IMR-90 (cell line): ENCODE data around the gene ITGB1BP1. TPM values are rescaled to one million over a fixed set of nuclear protein-coding genes. Genes with fewer than 3 reads are reported as not detected.
A peak's percentile ranks its signal among the peaks of the same experiment; 100 is the strongest.

ENCODE experiments used
- ATAC-seq: fragments of 200-7000 bp; cut with Tn5 transposase; 2 replicates; pipeline ENCODE4 v1.9.1; 2020; ENCODE audit warnings: low read depth, mild to moderate bottlenecking, moderate library complexity
- Bru-seq: library from RNA; stranded (reverse); fragments of 400-500 nt; gene quantifications from one replicate; lab custom pipeline; 2021; lab: Mats Ljungman, UMichigan
- BruChase-seq, 2 experiments: library from RNA; stranded (reverse); fragments of 400-500 nt; gene quantifications; one replicate each; lab custom pipeline; 2021; lab: Mats Ljungman, UMichigan
- BruUV-seq: library from RNA; stranded (reverse); fragments of 400-500 nt; replicated peaks from 2 replicates; lab custom pipeline; 2021; lab: Mats Ljungman, UMichigan
- CTCF ChIA-PET: fragments of 300-600 bp; formaldehyde crosslinking; extraction: SDS; loops from one replicate; lab custom pipeline; 2021; ENCODE audit warnings: antibody characterized with exemption; lab: Yijun Ruan, JAX
- POLR2A ChIA-PET: fragments of 300-600 bp; sonication (Branson Sonifier 250); formaldehyde crosslinking; loops from one replicate; lab custom pipeline; 2022; ENCODE audit warnings: antibody characterized with exemption; ENCODE audit not compliant: unreplicated experiment; lab: Charles Lee
- DNase-seq: peaks from one replicate; pipeline ENCODE4 v3.0.0; 2013
- H2AFZ ChIP-seq: replicated peaks from 2 replicates; pipeline ENCODE3; 2013; ENCODE audit warnings: low read length, mild to moderate bottlenecking; ENCODE audit not compliant: poor library complexity
- H2AK5ac ChIP-seq: 2 replicates; pipeline ENCODE4 v1.6.1; 2013; ENCODE audit warnings: low read depth, low read length, inconsistent platforms
- H2AK9ac ChIP-seq: replicated peaks from 2 replicates; pipeline ENCODE3; 2013; ENCODE audit warnings: mild to moderate bottlenecking, low read depth, low read length, moderate library complexity; ENCODE audit not compliant: poor library complexity
- H2BK120ac ChIP-seq: 2 replicates; pipeline ENCODE4 v1.6.1; 2013; ENCODE audit warnings: low read depth, low read length, inconsistent platforms
- H2BK15ac ChIP-seq: 3 replicates; pipeline ENCODE4 v1.6.1; 2013; ENCODE audit warnings: low read depth, low read length, inconsistent platforms
- H2BK20ac ChIP-seq: 2 replicates; pipeline ENCODE4 v1.6.1; 2013; ENCODE audit warnings: low read depth, mild to moderate bottlenecking, inconsistent platforms, low read length, moderate library complexity
- H2BK5ac ChIP-seq: 2 replicates; pipeline ENCODE4 v1.6.1; 2013; ENCODE audit warnings: mild to moderate bottlenecking, low read depth, low read length, inconsistent platforms; ENCODE audit not compliant: poor library complexity, severe bottlenecking
- H3K14ac ChIP-seq: replicated peaks from 2 replicates; pipeline ENCODE4 v1.6.1; 2013; ENCODE audit warnings: low read depth, low read length, inconsistent platforms
- H3K18ac ChIP-seq: 2 replicates; pipeline ENCODE4 v1.6.1; 2013; ENCODE audit warnings: low read depth, low read length, control low read depth
- H3K23ac ChIP-seq: 2 replicates; pipeline ENCODE4 v1.6.1; 2013; ENCODE audit warnings: low read depth, low read length, inconsistent platforms
- H3K27ac ChIP-seq: 2 replicates; pipeline ENCODE4 v1.5.1; 2013; ENCODE audit warnings: mild to moderate bottlenecking, control low read depth, low read length; ENCODE audit not compliant: insufficient read depth
- H3K27me3 ChIP-seq: 2 replicates; pipeline ENCODE4 v1.6.1; 2013; ENCODE audit warnings: low read length; ENCODE audit not compliant: control insufficient read depth, insufficient read depth
- H3K36me3 ChIP-seq: 2 replicates; pipeline ENCODE4 v1.6.1; 2013; ENCODE audit warnings: low read length, mixed read lengths; ENCODE audit not compliant: control insufficient read depth, insufficient read depth
- H3K4ac ChIP-seq: 2 replicates; pipeline ENCODE4 v1.6.1; 2013; ENCODE audit warnings: low read depth, low read length, inconsistent platforms
- H3K4me1 ChIP-seq: 2 replicates; pipeline ENCODE4 v1.6.1; 2013; ENCODE audit warnings: low read length, mixed read lengths; ENCODE audit not compliant: control insufficient read depth, insufficient read depth
- H3K4me2 ChIP-seq: 2 replicates; pipeline ENCODE4 v1.6.1; 2013; ENCODE audit warnings: low read depth, mild to moderate bottlenecking, control low read depth, low read length, moderate library complexity
- H3K4me3 ChIP-seq: 2 replicates; pipeline ENCODE4 v1.5.1; 2013; ENCODE audit warnings: low read depth, mild to moderate bottlenecking, control low read depth, low read length, moderate library complexity; ENCODE audit not compliant: insufficient read depth
- H3K56ac ChIP-seq: 2 replicates; pipeline ENCODE4 v1.6.1; 2013; ENCODE audit warnings: low read length, inconsistent platforms; ENCODE audit not compliant: insufficient read depth; ENCODE audit errors: extremely low read depth
- H3K79me1 ChIP-seq, 2 experiments: 2 replicates each; pipeline ENCODE4 v1.6.1; 2013; ENCODE audit warnings: low read length in 2 of 2, inconsistent platforms in 1 of 2, low read depth in 1 of 2
- H3K9ac ChIP-seq: 2 replicates; pipeline ENCODE4 v1.6.1; 2013; ENCODE audit warnings: low read depth, low read length, control low read depth
- H3K9me1 ChIP-seq: 2 replicates; pipeline ENCODE4 v1.6.1; 2013; ENCODE audit warnings: low read length, inconsistent platforms; ENCODE audit not compliant: insufficient read depth
- H3K9me3 ChIP-seq: 2 replicates; pipeline ENCODE4 v1.6.1; 2013; ENCODE audit warnings: low read length; ENCODE audit not compliant: control insufficient read depth, insufficient read depth
- H4K20me1 ChIP-seq: 2 replicates; pipeline ENCODE4 v1.6.1; 2013; ENCODE audit warnings: low read length, inconsistent platforms; ENCODE audit not compliant: insufficient read depth
- H4K5ac ChIP-seq: 2 replicates; pipeline ENCODE4 v1.6.1; 2013; ENCODE audit warnings: mild to moderate bottlenecking, low read depth, low read length, control low read depth
- H4K8ac ChIP-seq, 2 experiments: 2 replicates each; pipeline ENCODE4 v1.6.1; 2013; ENCODE audit warnings: low read depth in 2 of 2, low read length in 2 of 2, control low read depth in 1 of 2, inconsistent platforms in 1 of 2
- H4K91ac ChIP-seq: 2 replicates; pipeline ENCODE4 v1.6.1; 2013; ENCODE audit warnings: low read depth, low read length, inconsistent platforms; ENCODE audit not compliant: insufficient read depth
- FOS ChIP-seq: fragments of 150-350 bp; IDR thresholded peaks from 2 replicates; pipeline ENCODE4 v1.6.1; 2016; ENCODE audit warnings: low read depth, low read length
- MAZ ChIP-seq: IDR thresholded peaks from 2 replicates; pipeline ENCODE4 v1.6.1; 2012; ENCODE audit warnings: low read depth, mild to moderate bottlenecking, low read length, improper control_type of control experiment, moderate library complexity, borderline replicate concordance
- POLR2A ChIP-seq: IDR thresholded peaks from 2 replicates; pipeline ENCODE4 v1.6.1; 2012; ENCODE audit warnings: mild to moderate bottlenecking, low read depth, low read length
- RAD21 ChIP-seq: IDR thresholded peaks from 2 replicates; pipeline ENCODE4 v1.6.1; 2012; ENCODE audit warnings: low read length, improper control_type of control experiment
- WGBS, 2 experiments: methylation state at CpG; one replicate each; pipeline versions ENCODE4 v1.1.5 to v1.1.7; 2013; ENCODE audit warnings: missing lambda C conversion rate in 2 of 2; ENCODE audit not compliant: insufficient read length in 1 of 2; ENCODE audit errors: extremely low coverage in 2 of 2; 5-methylcytosine and 5-hydroxymethylcytosine counted together
- dilution Hi-C: fragments of 300-500 bp; cut with HindIII; formaldehyde crosslinking; loops from one replicate; pipeline ENCODE4 v1.14.3; 2018; ENCODE audit warnings: low sequenced_read_pairs; ENCODE audit not compliant: unreplicated experiment
- in situ Hi-C: fragments of 300-500 bp; cut with MboI; formaldehyde crosslinking; loops from 3 replicates; pipeline ENCODE4 v1.14.3; 2019; ENCODE audit warnings: low sequenced_read_pairs, inconsistent platforms, mixed read lengths
- intact Hi-C: fragments of 100-400 bp; cut with micrococcal nuclease; formaldehyde crosslinking; loops from 2 replicates; pipeline ENCODE4 v1.10.0; 2022
- long read RNA-seq: library from polyadenylated mRNA; unstranded; transcript quantifications from one replicate; pipeline ENCODE4 v2.0.0, GENCODE V29; 2021; ENCODE audit not compliant: unreplicated experiment
- polyA plus RNA-seq, 3 experiments: library from polyadenylated mRNA; depleted of rRNA; stranded (reverse); fragments of >200 nt; gene quantifications; 2 replicates each; pipeline ENCODE4 v1.2.3, GENCODE V29; 2012; ENCODE audit warnings: low replicate concordance in 1 of 3
- total RNA-seq: library from RNA; depleted of rRNA; stranded (reverse); fragments of >200 nt; gene quantifications from 2 replicates; pipeline ENCODE4 v1.2.3, GENCODE V29; 2012; rRNA removed
- TF ChIP-seq, protein P1 (sequence below): fragments of 150-350 bp; IDR thresholded peaks from 2 replicates; pipeline ENCODE4 v1.6.1; 2016; ENCODE audit warnings: low read depth, mild to moderate bottlenecking, low read length, moderate library complexity, borderline replicate concordance

Gene ITGB1BP1, protein sequence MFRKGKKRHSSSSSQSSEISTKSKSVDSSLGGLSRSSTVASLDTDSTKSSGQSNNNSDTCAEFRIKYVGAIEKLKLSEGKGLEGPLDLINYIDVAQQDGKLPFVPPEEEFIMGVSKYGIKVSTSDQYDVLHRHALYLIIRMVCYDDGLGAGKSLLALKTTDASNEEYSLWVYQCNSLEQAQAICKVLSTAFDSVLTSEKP
- total RNA-seq (48.6 and 61.1 TPM in 2 replicates), polyA plus RNA-seq (2012; rRNA removed) (88.1 and 93.9 TPM in 2 replicates), Bru-seq, nascent RNA (percentile 88 among the genes with signal in this experiment), BruChase-seq, experiment 1, labeled RNA remaining after a 6-hour chase (percentile 94 among the genes with signal in this experiment), BruChase-seq, experiment 2, labeled RNA remaining after a 2-hour chase (percentile 92 among the genes with signal in this experiment)
- 28.5 and 49.7 TPM in 2 replicates for polyA plus RNA-seq (2012; cell fraction: cytosol; rRNA removed)
- 30.7 and 134 TPM in 2 replicates for polyA plus RNA-seq (2012; cell fraction: nucleus; rRNA removed; ENCODE audit: low replicate concordance)
- long read RNA-seq, full-length matches to known transcripts = 43 of 120 reads
- long read RNA-seq, partial matches to known transcripts = 6 of 120 reads
- long read RNA-seq, other reads (novel, unspliced or antisense) = 71 of 120 reads

DNA sequence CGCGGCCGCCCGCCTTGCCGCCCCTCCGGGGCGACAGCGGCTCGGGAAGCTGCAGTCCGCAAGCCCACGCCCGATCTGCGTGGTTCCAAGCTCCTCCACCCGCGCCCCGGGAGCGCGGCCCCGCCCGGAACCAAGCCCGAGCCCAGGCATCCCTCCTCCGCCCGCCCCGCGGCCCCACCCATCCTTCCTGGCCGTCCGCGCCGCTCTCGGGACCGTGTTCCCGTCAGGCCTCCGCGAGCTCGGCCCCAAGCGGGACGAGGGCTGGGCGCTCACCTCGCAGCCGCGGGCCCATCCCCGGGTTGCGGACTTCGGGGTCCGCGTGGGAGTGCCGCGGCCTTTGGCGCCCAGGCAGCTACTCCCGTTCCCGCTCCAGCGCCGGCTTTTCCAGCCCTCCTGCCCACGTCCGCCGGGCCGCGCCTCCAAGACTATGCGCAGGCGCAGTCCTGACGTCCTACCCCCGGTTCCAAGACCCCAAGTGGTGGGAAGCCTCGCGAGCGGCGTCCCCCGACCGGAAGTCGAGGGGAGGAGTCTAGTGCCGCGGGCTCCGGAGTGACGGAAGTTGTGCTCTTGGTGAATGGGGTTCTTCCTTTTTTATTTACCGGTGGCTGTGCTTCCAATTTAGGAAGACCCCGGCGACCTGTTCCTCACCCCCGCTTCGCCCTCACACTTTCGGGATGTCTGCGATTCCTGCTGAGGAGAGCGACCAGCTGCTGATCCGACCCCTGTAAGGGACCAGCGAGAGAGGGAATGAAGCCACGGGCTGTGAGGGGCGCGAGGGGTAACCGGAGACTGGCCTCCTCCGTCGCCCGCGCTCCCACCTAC, at the start of gene ITGB1BP1, which contains the start of gene CPSF3:
TSS of gene ITGB1BP1 (minus strand) at position 429 of the 822 bp plus-strand sequence. CDS start 4,831 bp downstream, outside the sequence.
TSS of gene CPSF3 (plus strand) at position 555 of the 822 bp plus-strand sequence. CDS start at position 675, 120 bp downstream.
- WGBS, 2 experiments = 0% methylated on average over 21 of the region's 91 CpGs; no CpG with 5 or more reads in 1 of the 2 experiments
- peak within 1 kb of the TSS; percentile 98 for H2AFZ ChIP-seq
- H3K27ac ChIP-seq = peak within 1 kb of the TSS; percentile 95
- peak within 1 kb of the TSS; percentile 72 for H3K18ac ChIP-seq
- H3K56ac ChIP-seq = peak within 1 kb of the TSS; percentile 96
- H3K4me3 ChIP-seq = peak within 1 kb of the TSS; percentile 90
- peak within 1 kb of the TSS; percentile 40; the same call in 1 of the 3 replicates for H2BK15ac ChIP-seq
- H3K4me1 ChIP-seq = peaks cover 12% of the 10 kb centered on the region
- peaks cover 24 to 84% of the 10 kb centered on the region in 2 experiments for H3K79me1 ChIP-seq
- H3K36me3 ChIP-seq = no peaks in the 10 kb centered on the region; the same call in 1 of the 2 replicates
- ChIA-PET CTCF (no interaction called here), POLR2A (interaction anchor here (0.6 kb wide), 2 partner anchors 18 to 51 kb away, joined by 3 to 4 read pairs; no protein-coding TSS in a partner anchor)
- dilution Hi-C loops = no loop called here
- intact Hi-C loops = loop anchor here (1.0 to 5.0 kb wide), 3 partner anchors 207 to 281 kb away; partner anchors contain the start of genes ASAP2 and YWHAQ
- DNase-seq = peak; percentile 97
- H3K14ac ChIP-seq = peak within 1 kb of the TSS; percentile 99
- H3K27me3 ChIP-seq = no peaks in the 10 kb centered on the region
- H2BK5ac ChIP-seq = peak within 1 kb of the TSS; percentile 99
- H3K9me3 ChIP-seq = no peaks in the 10 kb centered on the region
- H2AK9ac ChIP-seq = peak within 1 kb of the TSS; percentile 99
- H2AK5ac ChIP-seq = peak within 1 kb of the TSS; percentile 93
- H2BK120ac ChIP-seq = peak within 1 kb of the TSS; percentile 86
- H3K9ac ChIP-seq = peak within 1 kb of the TSS; percentile 91
- BruUV-seq = no TSS peak
- H2BK20ac ChIP-seq = no peak within 1 kb of the TSS
- TF ChIP-seq RAD21 (0 out of 2 replicates have a peak, but pooled peaks have one; percentile 4), POLR2A (peak; percentile 50), MAZ (peak; percentile 76; the same call in 1 of the 2 replicates), FOS (no peak)
- TF ChIP-seq, protein P1, sequence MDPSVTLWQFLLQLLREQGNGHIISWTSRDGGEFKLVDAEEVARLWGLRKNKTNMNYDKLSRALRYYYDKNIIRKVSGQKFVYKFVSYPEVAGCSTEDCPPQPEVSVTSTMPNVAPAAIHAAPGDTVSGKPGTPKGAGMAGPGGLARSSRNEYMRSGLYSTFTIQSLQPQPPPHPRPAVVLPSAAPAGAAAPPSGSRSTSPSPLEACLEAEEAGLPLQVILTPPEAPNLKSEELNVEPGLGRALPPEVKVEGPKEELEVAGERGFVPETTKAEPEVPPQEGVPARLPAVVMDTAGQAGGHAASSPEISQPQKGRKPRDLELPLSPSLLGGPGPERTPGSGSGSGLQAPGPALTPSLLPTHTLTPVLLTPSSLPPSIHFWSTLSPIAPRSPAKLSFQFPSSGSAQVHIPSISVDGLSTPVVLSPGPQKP = peak; percentile 61; the same call in 1 of the 2 replicates
- peak within 1 kb of the TSS; percentile 100 for H3K23ac ChIP-seq
- peak within 1 kb of the TSS; percentile 90 for H4K5ac ChIP-seq
- peak within 1 kb of the TSS; percentile 96 for H3K4me2 ChIP-seq
- H3K4ac ChIP-seq = peak within 1 kb of the TSS; percentile 96
- ATAC-seq = peak; percentile 92
- H3K9me1 ChIP-seq = peaks cover 14% of the 10 kb centered on the region
- H4K8ac ChIP-seq = peak within 1 kb of the TSS; percentile 62 to 99
- in situ Hi-C loops = no loop called here
- peak within 1 kb of the TSS; percentile 97 for H4K91ac ChIP-seq
- peaks cover 27% of the 10 kb centered on the region; the same call in 1 of the 2 replicates for H4K20me1 ChIP-seq
